Activated CD4-positive, alpha-beta T cell treated with anti-CD3 and anti-CD28 coated beads, Interleukin-2, amount 10 ng/mL, durations not matched to agents 24 days and 14 days (primary cell): ENCODE data around the gene TAS2R60. TPM values are rescaled to one million over a fixed set of nuclear protein-coding genes. Genes with fewer than 3 reads are reported as not detected.

Experiments
- DNase-seq: peaks from one replicate; pipeline ENCODE4 v3.0.0; 2022
- H3K27ac Mint-ChIP-seq: one replicate; pipeline ENCODE4 v1.8.0; 2022; ENCODE audit warnings: mild to moderate bottlenecking, mixed read lengths
- H3K27me3 Mint-ChIP-seq: one replicate; pipeline ENCODE4 v1.8.0; 2022; ENCODE audit warnings: mixed read lengths
- H3K36me3 Mint-ChIP-seq: one replicate; pipeline ENCODE4 v1.8.0; 2022; ENCODE audit warnings: low read depth, mild to moderate bottlenecking, mixed read lengths
- H3K4me1 Mint-ChIP-seq: one replicate; pipeline ENCODE4 v1.8.0; 2021; ENCODE audit warnings: mixed read lengths
- H3K4me3 Mint-ChIP-seq: one replicate; pipeline ENCODE4 v1.8.0; 2022; ENCODE audit warnings: mild to moderate bottlenecking, moderate library complexity, mixed read lengths
- H3K9me3 Mint-ChIP-seq: one replicate; pipeline ENCODE4 v1.8.0; 2021; ENCODE audit warnings: mixed read lengths
- intact Hi-C: fragments of 100-400 bp; cut with micrococcal nuclease; formaldehyde crosslinking; loops from one replicate; pipeline ENCODE4 v1.15.1; 2023
- total RNA-seq: library from RNA; stranded (reverse); gene quantifications from 2 replicates; pipeline ENCODE4 v1.2.3, GENCODE V29; 2022

The TAS2R60 gene
- total RNA-seq, 1 donor from 2014 or later, result not detected

- intact Hi-C loops, result no loop called here
- Mint-ChIP-seq H3K4me3 (no peak overlapping the region), H3K36me3 (no peaks in the 10 kb centered on the region), H3K27ac (no peak overlapping the region), H3K9me3 (no peaks in the 10 kb centered on the region), H3K4me1 (peaks cover 15% of the 10 kb centered on the region), H3K27me3 (peaks cover 10% of the 10 kb centered on the region)
- no peak for DNase-seq
Measured at GRCh38 chr7:143437578-143437977, 5.7 kb upstream of the TAS2R60 start.

- Mint-ChIP-seq H3K4me1 (peaks cover 15% of the 10 kb centered on the region), H3K4me3 (no peak overlapping the region), H3K9me3 (no peaks in the 10 kb centered on the region), H3K36me3 (no peaks in the 10 kb centered on the region), H3K27ac (no peak overlapping the region), H3K27me3 (peaks cover 3% of the 10 kb centered on the region)
- no peak for DNase-seq
- intact Hi-C loops, result no loop called here
Measured at GRCh38 chr7:143439866-143440265, 3.4 kb upstream of the TAS2R60 start.

DNA sequence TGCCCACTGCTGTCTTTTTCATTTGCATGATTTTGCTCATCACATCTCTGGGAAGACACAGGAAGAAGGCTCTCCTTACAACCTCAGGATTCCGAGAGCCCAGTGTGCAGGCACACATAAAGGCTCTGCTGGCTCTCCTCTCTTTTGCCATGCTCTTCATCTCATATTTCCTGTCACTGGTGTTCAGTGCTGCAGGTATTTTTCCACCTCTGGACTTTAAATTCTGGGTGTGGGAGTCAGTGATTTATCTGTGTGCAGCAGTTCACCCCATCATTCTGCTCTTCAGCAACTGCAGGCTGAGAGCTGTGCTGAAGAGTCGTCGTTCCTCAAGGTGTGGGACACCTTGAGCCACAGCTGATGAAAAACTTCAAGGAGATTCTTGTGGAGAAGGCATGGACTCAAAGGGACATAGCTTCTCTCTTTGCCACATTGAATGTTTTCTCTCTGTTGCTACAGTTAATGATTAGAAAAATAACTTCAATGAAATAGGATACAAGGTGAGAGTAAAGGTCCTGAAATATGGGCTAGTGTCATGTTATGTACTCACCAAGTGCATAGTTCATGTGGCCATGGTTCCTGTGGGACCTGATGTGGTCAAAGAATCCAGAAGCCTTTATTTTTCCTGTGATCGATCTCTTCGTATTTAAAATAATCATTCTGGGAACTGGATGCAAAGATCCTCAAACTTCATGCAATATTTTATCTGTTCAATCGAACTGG is 970 bp downstream of the TAS2R60 start:
- no peak overlapping the region for H3K4me3 Mint-ChIP-seq
- H3K36me3 Mint-ChIP-seq, result no peaks in the 10 kb centered on the region
- H3K27me3 Mint-ChIP-seq, result peaks cover 5% of the 10 kb centered on the region
- no peak overlapping the region for H3K27ac Mint-ChIP-seq
- H3K9me3 Mint-ChIP-seq, result no peaks in the 10 kb centered on the region
- H3K4me1 Mint-ChIP-seq, result peaks cover 2% of the 10 kb centered on the region
- DNase-seq, result no peak
- intact Hi-C loops, result no loop called here

DNA sequence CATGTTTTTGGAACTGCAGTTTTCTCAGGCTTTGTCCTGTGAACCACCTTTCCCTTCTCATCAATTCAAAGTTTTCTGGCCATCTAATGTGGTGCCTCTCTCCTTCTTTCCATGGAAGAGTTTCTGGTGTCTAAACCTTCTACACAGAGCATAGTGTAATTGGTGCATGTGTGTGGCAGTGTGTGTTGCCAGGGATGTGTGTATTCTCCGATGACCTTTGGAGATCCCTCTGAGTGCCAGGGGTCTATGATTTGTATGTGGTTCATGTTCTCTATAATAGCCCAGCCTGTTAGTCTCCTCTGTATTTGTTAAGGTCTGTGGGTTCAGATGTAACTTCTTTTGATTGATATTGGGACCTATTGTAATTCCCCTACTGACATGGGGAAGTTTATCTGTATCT is 1.5 kb downstream of the TAS2R60 start:
- intact Hi-C loops, result no loop called here
- H3K27ac Mint-ChIP-seq, result no peak overlapping the region
- H3K4me1 Mint-ChIP-seq, result no peaks in the 10 kb centered on the region
- H3K27me3 Mint-ChIP-seq, result peaks cover 3% of the 10 kb centered on the region
- no peak overlapping the region for H3K4me3 Mint-ChIP-seq
- no peak for DNase-seq
- H3K36me3 Mint-ChIP-seq, result no peaks in the 10 kb centered on the region
- no peaks in the 10 kb centered on the region for H3K9me3 Mint-ChIP-seq

- intact Hi-C loops, result no loop called here
- Mint-ChIP-seq H3K27ac (no peak overlapping the region), H3K9me3 (no peaks in the 10 kb centered on the region), H3K36me3 (no peaks in the 10 kb centered on the region), H3K4me3 (no peak overlapping the region), H3K27me3 (peaks cover 2% of the 10 kb centered on the region), H3K4me1 (no peaks in the 10 kb centered on the region)
- no peak for DNase-seq
Measured at GRCh38 chr7:143447466-143447865, 4.2 kb downstream of the TAS2R60 start.

GRCh38 chr7:143448429-143448828 is 5.2 kb downstream of the TAS2R60 start:
- DNase-seq, result no peak
- intact Hi-C loops, result no loop called here
- H3K27me3 Mint-ChIP-seq, result peaks cover 2% of the 10 kb centered on the region
- no peaks in the 10 kb centered on the region for H3K9me3 Mint-ChIP-seq
- H3K4me1 Mint-ChIP-seq, result no peaks in the 10 kb centered on the region
- H3K27ac Mint-ChIP-seq, result no peak overlapping the region
- H3K4me3 Mint-ChIP-seq, result no peak overlapping the region
- no peaks in the 10 kb centered on the region for H3K36me3 Mint-ChIP-seq

GRCh38 chr7:143449793-143450192 is 6.5 kb downstream of the TAS2R60 start:
- no peaks in the 10 kb centered on the region for H3K4me1 Mint-ChIP-seq
- H3K36me3 Mint-ChIP-seq, result no peaks in the 10 kb centered on the region
- H3K27ac Mint-ChIP-seq, result no peak overlapping the region
- H3K4me3 Mint-ChIP-seq, result no peak overlapping the region
- DNase-seq, result no peak
- intact Hi-C loops, result no loop called here
- no peaks in the 10 kb centered on the region for H3K9me3 Mint-ChIP-seq
- peaks cover 4% of the 10 kb centered on the region for H3K27me3 Mint-ChIP-seq

DNA sequence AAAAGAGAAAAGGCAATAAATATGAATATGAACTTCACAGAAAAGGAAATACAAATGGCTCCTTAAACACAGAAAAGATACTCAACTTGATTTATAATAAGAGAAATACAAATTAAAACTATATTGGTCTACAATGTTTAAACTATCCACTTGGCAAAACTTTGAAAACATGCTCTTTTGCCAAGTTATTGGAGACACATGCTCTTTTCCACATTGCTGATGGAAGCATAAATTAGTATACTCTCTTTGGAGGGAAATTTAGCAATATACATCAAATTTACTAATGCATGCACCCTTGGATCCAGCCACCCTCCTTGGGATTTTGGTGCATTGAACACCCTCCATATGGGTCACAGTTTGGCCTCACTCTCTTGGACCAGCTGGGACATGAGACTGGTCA is 7.9 kb downstream of the TAS2R60 start:
- peak; percentile 42 for DNase-seq
- H3K27me3 Mint-ChIP-seq, result peaks cover 4% of the 10 kb centered on the region
- H3K9me3 Mint-ChIP-seq, result no peaks in the 10 kb centered on the region
- no peaks in the 10 kb centered on the region for H3K36me3 Mint-ChIP-seq
- no peak overlapping the region for H3K27ac Mint-ChIP-seq
- H3K4me1 Mint-ChIP-seq, result no peaks in the 10 kb centered on the region
- no peak overlapping the region for H3K4me3 Mint-ChIP-seq
- intact Hi-C loops, result no loop called here

DNA sequence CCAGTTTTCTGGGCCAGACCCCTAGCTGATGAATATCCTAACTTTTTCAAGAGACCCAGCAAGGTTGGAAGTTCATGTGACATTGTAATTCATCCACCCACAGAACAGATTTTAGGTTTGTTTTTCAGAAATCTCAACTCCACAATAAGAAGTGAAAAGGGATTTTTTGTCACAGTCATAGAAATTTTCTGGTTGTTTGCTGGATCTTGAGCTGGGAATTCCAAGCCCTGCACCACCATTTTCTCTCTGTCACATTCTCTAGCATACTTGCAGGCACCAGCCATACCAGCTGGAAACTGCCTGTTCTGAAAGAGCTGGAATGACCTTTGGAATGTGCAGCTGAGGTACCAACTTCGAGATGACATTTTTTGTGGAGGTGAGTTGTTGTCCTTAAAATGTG is 8.5 kb downstream of the TAS2R60 start:
- DNase-seq, result peak; percentile 41
- Mint-ChIP-seq H3K36me3 (no peaks in the 10 kb centered on the region), H3K4me1 (no peaks in the 10 kb centered on the region), H3K27me3 (peaks cover 4% of the 10 kb centered on the region), H3K9me3 (no peaks in the 10 kb centered on the region), H3K27ac (no peak overlapping the region), H3K4me3 (no peak overlapping the region)
- intact Hi-C loops, result no loop called here

DNA sequence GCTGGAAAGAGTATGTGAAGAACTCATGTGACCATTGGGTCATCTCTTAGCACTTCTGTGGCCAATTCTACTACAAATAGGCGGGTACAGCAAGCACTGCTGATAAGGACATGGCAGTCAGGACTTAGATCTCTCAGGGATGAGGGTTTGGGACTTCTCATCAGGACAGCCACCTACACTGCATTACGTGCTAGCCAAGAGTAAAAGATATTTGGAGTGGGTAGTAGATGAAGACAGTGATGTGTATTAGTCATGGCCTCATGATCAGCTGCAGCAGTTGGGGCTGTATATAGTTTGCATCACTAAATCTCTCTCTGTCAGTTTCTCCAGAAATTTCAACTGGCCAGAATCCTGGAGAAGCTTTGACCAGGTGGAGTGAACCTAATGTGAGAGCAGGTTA is 9.2 kb downstream of the TAS2R60 start:
- peak; percentile 44 for DNase-seq
- Mint-ChIP-seq H3K4me3 (no peak overlapping the region), H3K27ac (no peak overlapping the region), H3K9me3 (no peaks in the 10 kb centered on the region), H3K27me3 (peaks cover 4% of the 10 kb centered on the region), H3K4me1 (no peaks in the 10 kb centered on the region), H3K36me3 (no peaks in the 10 kb centered on the region)
- intact Hi-C loops, result no loop called here

DNA sequence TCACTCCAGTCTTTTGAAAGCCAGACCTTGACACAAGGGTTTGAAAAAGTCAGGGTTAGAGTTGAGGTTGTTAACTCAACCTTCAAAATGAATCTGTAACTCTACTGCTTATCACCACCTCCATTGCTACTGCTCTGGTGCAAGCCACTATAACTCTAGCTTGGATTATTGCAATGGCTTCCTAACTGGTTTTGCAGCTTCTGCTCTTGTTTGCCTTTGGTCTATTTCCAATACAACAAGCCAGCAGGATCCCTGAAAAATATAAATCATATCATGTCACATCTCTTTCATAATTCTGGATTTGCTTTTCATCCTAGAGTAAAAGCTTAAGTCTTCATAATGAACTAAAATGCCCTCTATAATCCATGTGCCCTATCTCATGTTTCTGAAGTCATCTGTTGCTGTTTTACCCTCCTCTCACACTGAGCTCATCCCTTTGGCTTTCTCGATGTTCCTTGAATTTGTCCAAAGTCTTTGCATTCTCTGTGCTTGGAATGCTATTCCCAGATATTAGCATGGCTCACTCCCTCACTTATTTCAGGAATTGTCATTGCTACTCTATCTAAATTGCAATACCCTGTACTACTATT is 10.9 kb downstream of the TAS2R60 start:
- H3K4me1 Mint-ChIP-seq, result no peaks in the 10 kb centered on the region
- no peak overlapping the region for H3K4me3 Mint-ChIP-seq
- H3K27ac Mint-ChIP-seq, result no peak overlapping the region
- no peaks in the 10 kb centered on the region for H3K36me3 Mint-ChIP-seq
- intact Hi-C loops, result no loop called here
- peak; percentile 21 for DNase-seq
- peaks cover 4% of the 10 kb centered on the region for H3K27me3 Mint-ChIP-seq
- no peaks in the 10 kb centered on the region for H3K9me3 Mint-ChIP-seq

DNA sequence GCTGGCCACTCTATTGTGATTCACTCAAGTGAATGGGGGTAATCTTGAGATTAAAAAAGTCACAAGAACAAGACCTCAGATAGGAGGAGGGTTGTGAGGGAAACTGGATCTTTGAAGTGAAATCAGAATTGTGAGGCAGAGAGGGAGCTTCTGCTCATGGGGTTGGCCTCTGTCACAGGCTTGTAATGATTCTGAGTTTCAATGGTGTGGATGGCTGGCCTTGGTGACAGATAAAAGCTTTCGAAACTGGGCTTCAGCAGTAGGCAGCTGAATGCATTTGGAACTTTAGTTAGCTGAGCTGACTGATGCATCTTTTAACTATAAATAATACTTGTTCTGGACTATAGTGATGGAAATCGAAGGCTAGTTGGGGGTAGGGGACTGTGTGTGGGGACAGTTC is 12.2 kb downstream of the TAS2R60 start:
- Mint-ChIP-seq H3K36me3 (no peaks in the 10 kb centered on the region), H3K4me1 (no peaks in the 10 kb centered on the region), H3K27me3 (peaks cover 4% of the 10 kb centered on the region), H3K9me3 (no peaks in the 10 kb centered on the region), H3K4me3 (no peak overlapping the region), H3K27ac (no peak overlapping the region)
- peak; percentile 32 for DNase-seq
- intact Hi-C loops, result no loop called here

DNA sequence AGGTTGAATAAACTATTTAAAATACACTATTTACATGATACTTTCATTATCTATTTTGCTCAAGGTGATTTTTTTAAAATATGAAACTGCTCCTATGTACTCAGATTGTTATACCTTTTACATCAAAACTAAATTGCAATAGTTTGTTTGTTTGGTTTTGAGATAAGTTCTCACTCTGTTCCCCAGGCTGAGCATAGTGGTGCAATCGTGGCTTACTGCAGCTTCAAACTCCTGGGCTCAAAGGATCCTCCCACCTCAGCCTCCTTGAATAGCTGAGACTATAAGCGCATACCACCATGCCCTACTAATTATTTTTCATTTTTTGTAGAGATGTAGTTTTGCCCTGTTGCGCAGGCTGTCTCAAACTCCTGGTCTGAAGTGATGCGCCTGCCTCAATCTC is 12.7 kb downstream of the TAS2R60 start:
- H3K36me3 Mint-ChIP-seq, result no peaks in the 10 kb centered on the region
- intact Hi-C loops, result no loop called here
- no peaks in the 10 kb centered on the region for H3K4me1 Mint-ChIP-seq
- H3K9me3 Mint-ChIP-seq, result no peaks in the 10 kb centered on the region
- H3K27me3 Mint-ChIP-seq, result peaks cover 4% of the 10 kb centered on the region
- no peak overlapping the region for H3K4me3 Mint-ChIP-seq
- H3K27ac Mint-ChIP-seq, result no peak overlapping the region
- DNase-seq, result no peak

DNA sequence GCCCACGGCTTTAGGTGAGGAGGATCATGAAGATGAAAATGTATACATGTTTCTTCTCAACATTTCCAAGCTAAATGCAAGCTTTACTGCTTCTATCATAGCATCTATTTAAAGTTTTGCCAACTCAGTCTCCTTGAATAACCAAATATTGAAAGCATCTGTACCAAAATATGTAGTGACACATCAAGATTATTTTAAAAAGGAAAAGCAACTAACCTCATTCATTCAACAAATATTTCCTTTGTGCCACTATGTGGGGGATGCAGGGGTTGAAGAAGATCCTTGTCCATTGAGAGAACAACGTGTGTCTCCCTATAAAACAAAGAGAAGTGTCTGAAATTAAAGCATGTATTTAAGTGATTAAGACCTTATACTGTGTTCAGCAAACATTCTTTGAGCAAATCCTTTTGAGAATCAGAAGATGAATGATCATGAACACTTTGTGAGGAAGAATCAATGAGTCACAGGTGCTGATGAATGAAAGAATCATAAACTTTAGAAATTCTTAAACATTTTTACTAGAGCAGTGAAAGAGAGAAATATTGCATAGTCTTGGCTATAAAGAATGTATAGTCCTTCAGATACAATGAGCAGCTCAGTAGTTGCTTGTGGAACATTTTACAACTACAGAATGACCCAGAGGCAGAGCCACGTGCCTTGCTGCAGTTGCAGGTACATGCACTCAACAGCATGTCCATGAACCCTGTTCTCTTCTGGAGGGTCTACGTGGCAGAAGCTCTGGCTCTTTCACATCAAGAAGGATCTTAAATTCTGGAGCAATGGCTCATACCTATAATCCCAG is 13.9 kb downstream of the TAS2R60 start:
- intact Hi-C loops, result no loop called here
- Mint-ChIP-seq H3K27me3 (peaks cover 4% of the 10 kb centered on the region), H3K4me3 (no peak overlapping the region), H3K36me3 (no peaks in the 10 kb centered on the region), H3K27ac (no peak overlapping the region), H3K4me1 (no peaks in the 10 kb centered on the region), H3K9me3 (no peaks in the 10 kb centered on the region)
- DNase-seq, result no peak
